Neural cell (in vitro differentiated cells): Measurements from ENCODE around the gene MRC1. TPM values are rescaled to one million over a fixed set of nuclear protein-coding genes. Genes with fewer than 3 reads are reported as not detected.

Experiments
- H2AFZ ChIP-seq: fragments of 200-600, 300-800 bp; sonication (generic), shearing (Covaris generic); 2 replicates; pipeline ENCODE4 v1.6.0; 2014; ENCODE audit warnings: low read depth, mild to moderate bottlenecking, antibody characterized with exemption, low read length, moderate library complexity
- H3F3A ChIP-seq: fragments of 200-600 bp; shearing (Covaris generic); 2 replicates; pipeline ENCODE4 v1.6.1; 2016; ENCODE audit warnings: mild to moderate bottlenecking, moderate library complexity, mixed read lengths, antibody characterized with exemption, low read length; ENCODE audit not compliant: insufficient read depth, poor library complexity, severe bottlenecking
- H3K27ac ChIP-seq: fragments of 200-600, 300-800 bp; sonication (generic), shearing (Covaris generic); 2 replicates; pipeline ENCODE4 v1.5.1; 2014; ENCODE audit warnings: mild to moderate bottlenecking, low read length, moderate library complexity
- H3K27me3 ChIP-seq: fragments of 300-800, 200-600 bp; sonication (generic), shearing (Covaris generic); 2 replicates; pipeline ENCODE4 v1.6.0; 2014; ENCODE audit warnings: mild to moderate bottlenecking, low read depth, low read length, moderate library complexity; ENCODE audit not compliant: insufficient read depth
- H3K36me3 ChIP-seq: fragments of 300-800, 200-600 bp; sonication (generic), shearing (Covaris generic); 2 replicates; pipeline ENCODE4 v1.5.1; 2014; ENCODE audit warnings: mild to moderate bottlenecking, antibody characterized with exemption, low read length, moderate library complexity; ENCODE audit not compliant: insufficient read depth
- H3K4me2 ChIP-seq: fragments of 300-800, 200-600 bp; sonication (generic), shearing (Covaris generic); 2 replicates; pipeline ENCODE4 v1.6.0; 2014; ENCODE audit warnings: mild to moderate bottlenecking, low read length
- H3K4me3 ChIP-seq: fragments of 300-800, 200-600 bp; sonication (generic), shearing (Covaris generic); 2 replicates; pipeline ENCODE4 v1.5.1; 2014; ENCODE audit warnings: mild to moderate bottlenecking, low read length, moderate library complexity
- H3K79me2 ChIP-seq: fragments of 200-600 bp; shearing (Covaris generic); replicated peaks from 2 replicates; pipeline ENCODE4 v1.6.0; 2014; ENCODE audit warnings: mild to moderate bottlenecking, low read length, moderate library complexity; ENCODE audit not compliant: insufficient read depth
- H3K9ac ChIP-seq: fragments of 300-800, 200-600 bp; sonication (generic), shearing (Covaris generic); 2 replicates; pipeline ENCODE4 v1.6.1; 2016; ENCODE audit warnings: mild to moderate bottlenecking, low read length, mixed read lengths
- H3K9me2 ChIP-seq: fragments of 200-600 bp; shearing (Covaris generic); 2 replicates; pipeline ENCODE4 v1.6.1; 2016; ENCODE audit warnings: mild to moderate bottlenecking, low read length, mixed read lengths; ENCODE audit not compliant: insufficient read depth
- H3K9me3 ChIP-seq: fragments of 200-600, 300-800 bp; sonication (generic), shearing (Covaris generic); 2 replicates; pipeline ENCODE4 v1.6.1; 2016; ENCODE audit warnings: mild to moderate bottlenecking, mixed run types, low read length, moderate library complexity, mixed read lengths
- H4K20me1 ChIP-seq: fragments of 200-600 bp; shearing (Covaris generic); 2 replicates; pipeline ENCODE4 v1.6.1; 2016; ENCODE audit warnings: mild to moderate bottlenecking, mixed run types; ENCODE audit not compliant: insufficient read depth
- EP300 ChIP-seq: fragments of 450-650 bp; conservative IDR thresholded peaks from 2 replicates; pipeline ENCODE4 v1.6.1; 2014; ENCODE audit warnings: antibody characterized with exemption, mild to moderate bottlenecking, moderate library complexity; ENCODE audit not compliant: poor library complexity, severe bottlenecking
- EZH2 ChIP-seq: fragments of 200-600, 300-800 bp; shearing (Covaris generic), sonication (generic); IDR thresholded peaks from 2 replicates; pipeline ENCODE4 v1.6.1; 2014; ENCODE audit warnings: antibody characterized with exemption, low read length, borderline replicate concordance, mild to moderate bottlenecking; ENCODE audit not compliant: insufficient read depth, poor library complexity, severe bottlenecking
- MXI1 ChIP-seq: fragments of 450-650 bp; conservative IDR thresholded peaks from 2 replicates; pipeline ENCODE4 v1.6.1; 2014; ENCODE audit warnings: antibody characterized with exemption, mild to moderate bottlenecking; ENCODE audit not compliant: poor library complexity, severe bottlenecking
- POLR2AphosphoS5 ChIP-seq: IDR thresholded peaks from 2 replicates; pipeline ENCODE4 v1.6.1; 2012
- RAD21 ChIP-seq: fragments of 450-650 bp; conservative IDR thresholded peaks from 2 replicates; pipeline ENCODE4 v1.6.1; 2014; ENCODE audit warnings: antibody characterized with exemption, mild to moderate bottlenecking, moderate library complexity
- SMC3 ChIP-seq: fragments of 450-650 bp; conservative IDR thresholded peaks from 2 replicates; pipeline ENCODE4 v1.6.1; 2014; ENCODE audit warnings: antibody characterized with exemption, mild to moderate bottlenecking, moderate library complexity; ENCODE audit not compliant: poor library complexity
- TAF1 ChIP-seq: IDR thresholded peaks from 2 replicates; pipeline ENCODE4 v1.6.1; 2012; ENCODE audit warnings: low read depth
- polyA plus RNA-seq: library from polyadenylated mRNA; depleted of rRNA; stranded (reverse); fragments of >200 nt; gene quantifications from 2 replicates; pipeline ENCODE4 v1.2.3, GENCODE V29; 2014
- TF ChIP-seq, protein P1 (sequence below): fragments of 450-650 bp; IDR thresholded peaks from 2 replicates; pipeline ENCODE4 v1.5.1; 2014; ENCODE audit warnings: antibody characterized with exemption, mild to moderate bottlenecking, moderate library complexity; ENCODE audit not compliant: poor library complexity, severe bottlenecking
- TF ChIP-seq, protein P2 (sequence below): IDR thresholded peaks from 2 replicates; pipeline ENCODE4 v1.6.1; 2012; ENCODE audit warnings: borderline replicate concordance

The MRC1 gene
- polyA plus RNA-seq, 1 donor from 2014 or later: not detected

DNA sequence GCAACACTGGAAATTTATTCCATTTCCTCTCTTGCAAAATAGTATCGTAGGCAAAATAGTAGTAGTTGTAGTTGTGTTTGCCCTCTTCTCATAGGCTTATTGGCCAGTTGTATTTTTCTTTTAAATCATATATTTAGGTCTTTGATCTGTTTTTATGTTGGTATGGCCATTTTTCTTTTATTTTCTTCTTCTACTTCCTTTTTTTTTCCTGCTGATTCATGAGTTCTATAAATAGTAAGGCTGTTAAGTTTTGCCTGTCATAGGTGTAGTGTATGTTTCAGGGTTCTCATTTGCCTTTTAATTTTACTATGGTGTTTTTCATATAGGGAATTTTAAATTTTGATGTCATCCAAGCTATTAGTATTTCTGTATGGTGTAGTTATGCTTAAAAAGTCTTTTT is 25.4 kb upstream of the MRC1 start:
- Histone ChIP-seq H3K4me3 (no peak overlapping the region), H3K27ac (no peak overlapping the region), H4K20me1 (no peaks in the 10 kb centered on the region), H3K9ac (no peak overlapping the region), H3F3A (no peaks in the 10 kb centered on the region), H3K4me2 (no peak overlapping the region), H2AFZ (no peak overlapping the region), H3K27me3 (no peaks in the 10 kb centered on the region), H3K9me2 (no peaks in the 10 kb centered on the region), H3K36me3 (no peaks in the 10 kb centered on the region), H3K9me3 (no peaks in the 10 kb centered on the region), H3K79me2 (no peaks in the 10 kb centered on the region)
- no peak for TF ChIP-seq EP300
- TF ChIP-seq POLR2AphosphoS5: no peak
- TF ChIP-seq MXI1: no peak

DNA sequence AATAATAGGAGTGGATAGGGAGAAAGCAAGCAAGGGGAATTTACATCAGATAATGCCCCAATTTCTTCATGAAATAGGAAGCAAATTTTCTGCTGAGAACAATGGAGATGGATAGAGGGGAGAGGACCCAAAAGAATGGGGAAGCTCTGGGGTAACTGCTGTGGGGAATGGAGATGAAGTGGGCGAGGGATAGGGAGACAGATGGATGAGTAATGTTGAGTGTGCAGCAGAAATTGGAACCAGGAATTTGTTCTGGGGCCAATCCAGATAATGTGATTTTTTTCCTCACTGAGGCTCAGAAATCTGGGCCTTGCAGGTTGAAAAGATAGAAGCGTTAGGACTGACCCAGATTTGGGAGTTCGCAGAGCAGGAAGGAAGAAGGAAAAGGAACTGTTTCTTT is 24.5 kb upstream of the MRC1 start:
- no peaks in the 10 kb centered on the region for H3K79me2 ChIP-seq
- H3K9me2 ChIP-seq: no peaks in the 10 kb centered on the region
- no peaks in the 10 kb centered on the region for H3K36me3 ChIP-seq
- no peaks in the 10 kb centered on the region for H3K27me3 ChIP-seq
- no peaks in the 10 kb centered on the region for H3K9me3 ChIP-seq
- H3K4me2 ChIP-seq: no peak overlapping the region
- H3F3A ChIP-seq: no peaks in the 10 kb centered on the region
- H2AFZ ChIP-seq: no peak overlapping the region
- H4K20me1 ChIP-seq: no peaks in the 10 kb centered on the region
- H3K27ac ChIP-seq: no peak overlapping the region
- TF ChIP-seq RAD21: no peak
- no peak for TF ChIP-seq MXI1
- TF ChIP-seq POLR2AphosphoS5: no peak
- TF ChIP-seq, protein P1, sequence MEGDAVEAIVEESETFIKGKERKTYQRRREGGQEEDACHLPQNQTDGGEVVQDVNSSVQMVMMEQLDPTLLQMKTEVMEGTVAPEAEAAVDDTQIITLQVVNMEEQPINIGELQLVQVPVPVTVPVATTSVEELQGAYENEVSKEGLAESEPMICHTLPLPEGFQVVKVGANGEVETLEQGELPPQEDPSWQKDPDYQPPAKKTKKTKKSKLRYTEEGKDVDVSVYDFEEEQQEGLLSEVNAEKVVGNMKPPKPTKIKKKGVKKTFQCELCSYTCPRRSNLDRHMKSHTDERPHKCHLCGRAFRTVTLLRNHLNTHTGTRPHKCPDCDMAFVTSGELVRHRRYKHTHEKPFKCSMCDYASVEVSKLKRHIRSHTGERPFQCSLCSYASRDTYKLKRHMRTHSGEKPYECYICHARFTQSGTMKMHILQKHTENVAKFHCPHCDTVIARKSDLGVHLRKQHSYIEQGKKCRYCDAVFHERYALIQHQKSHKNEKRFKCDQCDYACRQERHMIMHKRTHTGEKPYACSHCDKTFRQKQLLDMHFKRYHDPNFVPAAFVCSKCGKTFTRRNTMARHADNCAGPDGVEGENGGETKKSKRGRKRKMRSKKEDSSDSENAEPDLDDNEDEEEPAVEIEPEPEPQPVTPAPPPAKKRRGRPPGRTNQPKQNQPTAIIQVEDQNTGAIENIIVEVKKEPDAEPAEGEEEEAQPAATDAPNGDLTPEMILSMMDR: no peak
- H3K9ac ChIP-seq: no peak overlapping the region
- H3K4me3 ChIP-seq: no peak overlapping the region

DNA sequence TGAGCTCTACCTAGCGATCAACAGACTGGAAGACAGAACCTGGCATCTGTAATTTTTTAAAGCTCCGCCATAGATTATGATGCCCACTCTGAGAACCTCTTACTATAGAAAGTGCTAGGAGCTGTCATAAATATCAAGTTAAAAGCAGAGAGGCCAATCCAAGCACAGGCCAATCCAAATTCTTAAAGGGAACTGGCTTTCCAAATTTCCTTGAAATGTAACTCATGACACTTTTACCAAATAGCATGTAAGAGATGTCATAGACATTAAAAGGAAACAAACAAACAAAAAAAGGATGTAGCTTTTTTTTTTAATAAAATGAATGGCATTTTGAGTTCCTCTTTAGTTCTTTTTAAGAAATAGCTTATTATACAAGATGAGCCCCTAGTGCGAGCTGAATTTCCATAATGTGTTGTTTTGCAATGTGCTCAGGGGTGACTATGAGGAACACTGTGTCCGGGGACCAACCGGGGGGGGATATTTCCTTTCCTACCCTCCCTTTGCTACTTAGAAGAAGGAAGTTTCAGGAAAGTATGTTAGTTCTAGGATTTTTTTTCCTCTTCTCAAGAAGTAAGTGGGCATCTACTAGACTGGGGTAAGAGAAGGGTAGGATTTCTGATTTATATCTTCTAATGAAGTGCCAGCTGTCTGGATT is 23.7 kb upstream of the MRC1 start:
- H3K9ac ChIP-seq: no peak overlapping the region
- H3K36me3 ChIP-seq: no peaks in the 10 kb centered on the region
- H3K9me2 ChIP-seq: no peaks in the 10 kb centered on the region
- H3K4me2 ChIP-seq: no peak overlapping the region
- H3K27me3 ChIP-seq: no peaks in the 10 kb centered on the region
- TF ChIP-seq RAD21 (no peak), MXI1 (no peak), EZH2 (no peak), POLR2AphosphoS5 (no peak), TAF1 (no peak), EP300 (no peak), SMC3 (no peak)
- TF ChIP-seq, protein P2, sequence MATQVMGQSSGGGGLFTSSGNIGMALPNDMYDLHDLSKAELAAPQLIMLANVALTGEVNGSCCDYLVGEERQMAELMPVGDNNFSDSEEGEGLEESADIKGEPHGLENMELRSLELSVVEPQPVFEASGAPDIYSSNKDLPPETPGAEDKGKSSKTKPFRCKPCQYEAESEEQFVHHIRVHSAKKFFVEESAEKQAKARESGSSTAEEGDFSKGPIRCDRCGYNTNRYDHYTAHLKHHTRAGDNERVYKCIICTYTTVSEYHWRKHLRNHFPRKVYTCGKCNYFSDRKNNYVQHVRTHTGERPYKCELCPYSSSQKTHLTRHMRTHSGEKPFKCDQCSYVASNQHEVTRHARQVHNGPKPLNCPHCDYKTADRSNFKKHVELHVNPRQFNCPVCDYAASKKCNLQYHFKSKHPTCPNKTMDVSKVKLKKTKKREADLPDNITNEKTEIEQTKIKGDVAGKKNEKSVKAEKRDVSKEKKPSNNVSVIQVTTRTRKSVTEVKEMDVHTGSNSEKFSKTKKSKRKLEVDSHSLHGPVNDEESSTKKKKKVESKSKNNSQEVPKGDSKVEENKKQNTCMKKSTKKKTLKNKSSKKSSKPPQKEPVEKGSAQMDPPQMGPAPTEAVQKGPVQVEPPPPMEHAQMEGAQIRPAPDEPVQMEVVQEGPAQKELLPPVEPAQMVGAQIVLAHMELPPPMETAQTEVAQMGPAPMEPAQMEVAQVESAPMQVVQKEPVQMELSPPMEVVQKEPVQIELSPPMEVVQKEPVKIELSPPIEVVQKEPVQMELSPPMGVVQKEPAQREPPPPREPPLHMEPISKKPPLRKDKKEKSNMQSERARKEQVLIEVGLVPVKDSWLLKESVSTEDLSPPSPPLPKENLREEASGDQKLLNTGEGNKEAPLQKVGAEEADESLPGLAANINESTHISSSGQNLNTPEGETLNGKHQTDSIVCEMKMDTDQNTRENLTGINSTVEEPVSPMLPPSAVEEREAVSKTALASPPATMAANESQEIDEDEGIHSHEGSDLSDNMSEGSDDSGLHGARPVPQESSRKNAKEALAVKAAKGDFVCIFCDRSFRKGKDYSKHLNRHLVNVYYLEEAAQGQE: no peak
- H3K27ac ChIP-seq: no peak overlapping the region
- no peak overlapping the region for H2AFZ ChIP-seq
- H3K4me3 ChIP-seq: no peak overlapping the region
- no peaks in the 10 kb centered on the region for H3K9me3 ChIP-seq
- H3K79me2 ChIP-seq: no peaks in the 10 kb centered on the region
- no peaks in the 10 kb centered on the region for H4K20me1 ChIP-seq
- no peaks in the 10 kb centered on the region for H3F3A ChIP-seq
